ENCODE data around the gene ZNF425. TPM values are rescaled to one million over a fixed set of nuclear protein-coding genes. Genes with fewer than 3 reads are reported as not detected.

Gene ZNF425
- total and polyA plus RNA-seq, 9 of the 15 experiments (the other 6 are each of a cell fraction or from before 2014, with no cell fraction given): 0.03 to 0.89 (median 0.54) TPM

- TF ChIP-seq XRCC5 (IDR thresholded peaks at IDR 0.05; ENCODE audit: low read depth, low read length) (peak; percentile 98), HNRNPUL1 (IDR thresholded peaks at IDR 0.05; ENCODE audit: low read length) (no peak), HDAC2 (IDR thresholded peaks at IDR 0.05) (no peak; the same call in 1 of the 2 replicates), NUFIP1 (IDR thresholded peaks at IDR 0.05; ENCODE audit: partially characterized antibody) (peak; percentile 70), FOXM1 (IDR thresholded peaks at IDR 0.05; ENCODE audit: low read depth) (peak; percentile 17; the same call in 1 of the 2 replicates), FOXM1 (CRISPR knock-in tag; IDR thresholded peaks at IDR 0.05; ENCODE audit: low read depth) (peak; percentile 89; the same call in 1 of the 2 replicates), ZFX (CRISPR knock-in tag; IDR thresholded peaks at IDR 0.05) (peak; percentile 99), DEAF1 (CRISPR knock-in tag; IDR thresholded peaks at IDR 0.05) (peak; percentile 56), MYC (IDR thresholded peaks at IDR 0.05; ENCODE audit: low read depth, low read length) (peak; percentile 80), MYC (CRISPR knock-in tag; IDR thresholded peaks at IDR 0.05; ENCODE audit: borderline replicate concordance, low read depth) (peak; percentile 58; the same call in 1 of the 2 replicates), HOXB6 (CRISPR knock-in tag; IDR thresholded peaks at IDR 0.05; ENCODE audit: borderline replicate concordance) (no peak), CBX8 (IDR thresholded peaks at IDR 0.05; ENCODE audit: borderline replicate concordance, extremely low read depth, low read depth, low read length, poor library complexity, severe bottlenecking) (no peak), ZNF282 (CRISPR knock-in tag; IDR thresholded peaks at IDR 0.05) (no peak), ZNF778 (CRISPR knock-in tag; IDR thresholded peaks at IDR 0.05) (no peak), ZNF165 (CRISPR knock-in tag; IDR thresholded peaks at IDR 0.05; ENCODE audit: borderline replicate concordance) (no peak), NCOA4 (IDR thresholded peaks at IDR 0.05; ENCODE audit: partially characterized antibody) (no peak), CREB1 (IDR thresholded peaks at IDR 0.05) (peak; percentile 68), CREB1 (CRISPR knock-in tag; IDR thresholded peaks at IDR 0.05) (peak; percentile 75), MYNN (IDR thresholded peaks at IDR 0.05) (no peak), MYNN (CRISPR knock-in tag; IDR thresholded peaks at IDR 0.05) (no peak), POLR2AphosphoS5 (IDR thresholded peaks at IDR 0.05; ENCODE audit: control insufficient read depth, insufficient read depth, low read depth, low read length) (peak; percentile 97)
- TF ChIP-seq, protein P1, sequence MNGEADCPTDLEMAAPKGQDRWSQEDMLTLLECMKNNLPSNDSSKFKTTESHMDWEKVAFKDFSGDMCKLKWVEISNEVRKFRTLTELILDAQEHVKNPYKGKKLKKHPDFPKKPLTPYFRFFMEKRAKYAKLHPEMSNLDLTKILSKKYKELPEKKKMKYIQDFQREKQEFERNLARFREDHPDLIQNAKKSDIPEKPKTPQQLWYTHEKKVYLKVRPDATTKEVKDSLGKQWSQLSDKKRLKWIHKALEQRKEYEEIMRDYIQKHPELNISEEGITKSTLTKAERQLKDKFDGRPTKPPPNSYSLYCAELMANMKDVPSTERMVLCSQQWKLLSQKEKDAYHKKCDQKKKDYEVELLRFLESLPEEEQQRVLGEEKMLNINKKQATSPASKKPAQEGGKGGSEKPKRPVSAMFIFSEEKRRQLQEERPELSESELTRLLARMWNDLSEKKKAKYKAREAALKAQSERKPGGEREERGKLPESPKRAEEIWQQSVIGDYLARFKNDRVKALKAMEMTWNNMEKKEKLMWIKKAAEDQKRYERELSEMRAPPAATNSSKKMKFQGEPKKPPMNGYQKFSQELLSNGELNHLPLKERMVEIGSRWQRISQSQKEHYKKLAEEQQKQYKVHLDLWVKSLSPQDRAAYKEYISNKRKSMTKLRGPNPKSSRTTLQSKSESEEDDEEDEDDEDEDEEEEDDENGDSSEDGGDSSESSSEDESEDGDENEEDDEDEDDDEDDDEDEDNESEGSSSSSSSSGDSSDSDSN (IDR thresholded peaks at IDR 0.05; ENCODE audit: borderline replicate concordance in 1 of 2, low read depth in 2 of 2, low read length in 2 of 2): peak; percentile 78 to 92; a peak in 3 of 4 replicates
- TF ChIP-seq, protein P2, sequence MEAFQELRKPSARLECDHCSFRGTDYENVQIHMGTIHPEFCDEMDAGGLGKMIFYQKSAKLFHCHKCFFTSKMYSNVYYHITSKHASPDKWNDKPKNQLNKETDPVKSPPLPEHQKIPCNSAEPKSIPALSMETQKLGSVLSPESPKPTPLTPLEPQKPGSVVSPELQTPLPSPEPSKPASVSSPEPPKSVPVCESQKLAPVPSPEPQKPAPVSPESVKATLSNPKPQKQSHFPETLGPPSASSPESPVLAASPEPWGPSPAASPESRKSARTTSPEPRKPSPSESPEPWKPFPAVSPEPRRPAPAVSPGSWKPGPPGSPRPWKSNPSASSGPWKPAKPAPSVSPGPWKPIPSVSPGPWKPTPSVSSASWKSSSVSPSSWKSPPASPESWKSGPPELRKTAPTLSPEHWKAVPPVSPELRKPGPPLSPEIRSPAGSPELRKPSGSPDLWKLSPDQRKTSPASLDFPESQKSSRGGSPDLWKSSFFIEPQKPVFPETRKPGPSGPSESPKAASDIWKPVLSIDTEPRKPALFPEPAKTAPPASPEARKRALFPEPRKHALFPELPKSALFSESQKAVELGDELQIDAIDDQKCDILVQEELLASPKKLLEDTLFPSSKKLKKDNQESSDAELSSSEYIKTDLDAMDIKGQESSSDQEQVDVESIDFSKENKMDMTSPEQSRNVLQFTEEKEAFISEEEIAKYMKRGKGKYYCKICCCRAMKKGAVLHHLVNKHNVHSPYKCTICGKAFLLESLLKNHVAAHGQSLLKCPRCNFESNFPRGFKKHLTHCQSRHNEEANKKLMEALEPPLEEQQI (IDR thresholded peaks at IDR 0.05): peak; percentile 97
Observed at GRCh38 chr7:149125863-149126661, at the start of gene ZNF425 (continued).

Data from K562 (cell line).